GM21786 (cell line): ENCODE measurements around the gene CYS1.

Experiments used
- ATAC-seq: cut with Tn5 transposase; IDR thresholded peaks from one replicate; pipeline ENCODE4 v1.9.1; 2021; ENCODE audit not compliant: unreplicated experiment

CYS1 gene

GRCh38 chr2:10073706-10074105, 6.5 kb downstream of the CYS1 start:
- ATAC-seq: no peak

- peak; percentile 76 for ATAC-seq
Observed at GRCh38 chr2:10072656-10073480, 7.3 kb downstream of the CYS1 start.

GRCh38 chr2:10071595-10071994, 8.6 kb downstream of the CYS1 start:
- ATAC-seq: no peak

- no peak for ATAC-seq
Observed at GRCh38 chr2:10071176-10071575, 9.0 kb downstream of the CYS1 start.

GRCh38 chr2:10067881-10068280, 12.3 kb downstream of the CYS1 start:
- ATAC-seq: no peak

- ATAC-seq: no peak
Observed at GRCh38 chr2:10067330-10067729, 12.9 kb downstream of the CYS1 start.

GRCh38 chr2:10065773-10066055, 14.5 kb downstream of the CYS1 start:
- no peak for ATAC-seq

GRCh38 chr2:10064932-10065772, 15.1 kb downstream of the CYS1 start:
- ATAC-seq: no peak

- no peak for ATAC-seq
Observed at GRCh38 chr2:10063566-10063965, 16.6 kb downstream of the CYS1 start.

- no peak for ATAC-seq
Observed at GRCh38 chr2:10062931-10063365, 17.3 kb downstream of the CYS1 start.

GRCh38 chr2:10061221-10061925, 18.8 kb downstream of the CYS1 start:
- no peak for ATAC-seq

GRCh38 chr2:10059552-10060335, 20.5 kb downstream of the CYS1 start:
- no peak for ATAC-seq

GRCh38 chr2:10059016-10059351, 21.2 kb downstream of the CYS1 start:
- ATAC-seq: no peak

- no peak for ATAC-seq
Observed at GRCh38 chr2:10058251-10059015, 21.8 kb downstream of the CYS1 start.

GRCh38 chr2:10057231-10058107, 22.7 kb downstream of the CYS1 start:
- no peak for ATAC-seq

- ATAC-seq: no peak
Observed at GRCh38 chr2:10056439-10056838, 23.8 kb downstream of the CYS1 start.

- ATAC-seq: no peak
Observed at GRCh38 chr2:10054976-10055375, 25.2 kb downstream of the CYS1 start.

GRCh38 chr2:10054424-10054823, 25.8 kb downstream of the CYS1 start:
- ATAC-seq: no peak

- no peak for ATAC-seq
Observed at GRCh38 chr2:10053351-10053750, 26.9 kb downstream of the CYS1 start.
